T-cell (primary cell): ENCODE results near the gene TRIM47. TPM values are rescaled to one million over a fixed set of nuclear protein-coding genes. Genes with fewer than 3 reads are reported as not detected.
A peak's percentile ranks its signal among the peaks of the same experiment; 100 is the strongest.

Experiments
- ATAC-seq, 4 experiments: fragments of 200-7000 bp in 3 of 4; fragments of 150-1000 bp in 1 of 4; cut with Tn5 transposase; replicated peaks in 1 of 4; 1 replicate in 3 of 4; 2 replicates in 1 of 4; pipeline ENCODE4 v1.10.0; 2021; ENCODE audit warnings: moderate library complexity in 3 of 4, mild to moderate bottlenecking in 2 of 4, moderate number of reproducible peaks in 1 of 4
- CTCF ChIA-PET, 2 donors: fragments of 300-600 bp; sonication (Branson Sonifier 250); formaldehyde crosslinking; loops; one replicate each; lab custom pipeline; 2022; ENCODE audit warnings: antibody characterized with exemption in 2 of 2; lab: Charles Lee
- POLR2A ChIA-PET, 2 donors: fragments of 300-600 bp; sonication (Branson Sonifier 250); formaldehyde crosslinking; loops; one replicate each; lab custom pipeline; 2022; ENCODE audit warnings: antibody characterized with exemption in 2 of 2; lab: Charles Lee
- DNase-seq, 35 experiments: peaks; one replicate each; pipeline versions ENCODE4 v3.0.0 to v3.0.0-alpha.2; 2013 to 2023
- H3K27ac ChIP-seq: one replicate; pipeline ENCODE4 v1.5.1; 2013; ENCODE audit warnings: low read length
- H3K27me3 ChIP-seq, 2 experiments: replicated peaks in 1 of 2; 1 replicate in 1 of 2; 2 replicates in 1 of 2; pipeline versions ENCODE4 v1.6.1 to v1.7.0; 2013; ENCODE audit warnings: low read length in 1 of 2, mixed read lengths in 1 of 2; ENCODE audit not compliant: control insufficient read depth in 2 of 2, insufficient read depth in 2 of 2; ENCODE audit errors: extremely low read depth in 1 of 2
- H3K36me3 ChIP-seq, 2 donors: 1 replicate in 1 of 2; 2 replicates in 1 of 2; pipeline versions ENCODE4 v1.6.1 to v1.7.0; 2013; ENCODE audit warnings: low read length in 1 of 2; ENCODE audit not compliant: control insufficient read depth in 2 of 2, insufficient read depth in 1 of 2; ENCODE audit errors: extremely low read depth in 1 of 2
- H3K4me1 ChIP-seq, 2 experiments: 1 replicate in 1 of 2; 2 replicates in 1 of 2; pipeline versions ENCODE4 v1.6.1 to v1.7.0; 2013; ENCODE audit warnings: low read length in 2 of 2, mixed read lengths in 1 of 2; ENCODE audit not compliant: insufficient read depth in 2 of 2, control insufficient read depth in 1 of 2; ENCODE audit errors: extremely low read depth in 1 of 2
- H3K4me3 ChIP-seq, 2 donors: 1 replicate in 1 of 2; 2 replicates in 1 of 2; pipeline versions ENCODE4 v1.5.1 to v1.7.0; 2013; ENCODE audit warnings: mild to moderate bottlenecking in 2 of 2, low read length in 1 of 2, moderate library complexity in 1 of 2; ENCODE audit not compliant: control insufficient read depth in 1 of 2; ENCODE audit errors: extremely low read depth in 1 of 2
- H3K9me3 ChIP-seq: 2 replicates; pipeline ENCODE4 v1.7.0; 2013
- H3K27ac Mint-ChIP-seq, 2 donors: one replicate each; pipeline ENCODE4 v1.8.0; 2020 to 2021; ENCODE audit warnings: mild to moderate bottlenecking in 2 of 2, mixed read lengths in 2 of 2
- H3K27me3 Mint-ChIP-seq, 2 donors: one replicate each; pipeline ENCODE4 v1.8.0; 2021 to 2022; ENCODE audit warnings: mixed read lengths in 2 of 2
- H3K36me3 Mint-ChIP-seq: one replicate; pipeline ENCODE4 v1.8.0; 2021; ENCODE audit warnings: mixed read lengths
- H3K4me1 Mint-ChIP-seq, 3 donors: one replicate each; pipeline ENCODE4 v1.8.0; 2020 to 2022; ENCODE audit warnings: mixed read lengths in 3 of 3, mild to moderate bottlenecking in 1 of 3
- H3K4me3 Mint-ChIP-seq, 3 donors: one replicate each; pipeline ENCODE4 v1.8.0; 2020 to 2022; ENCODE audit warnings: mild to moderate bottlenecking in 3 of 3, mixed read lengths in 3 of 3, moderate library complexity in 3 of 3
- H3K9me3 Mint-ChIP-seq, 3 donors: one replicate each; pipeline ENCODE4 v1.8.0; 2020 to 2022; ENCODE audit warnings: mixed read lengths in 3 of 3
- WGBS: methylation state at CpG from one replicate; pipeline ENCODE4 v1.1.5; 2013; ENCODE audit warnings: missing lambda C conversion rate; ENCODE audit not compliant: insufficient coverage; 5-methylcytosine and 5-hydroxymethylcytosine counted together
- total RNA-seq, 35 experiments: library from RNA in 6 of 35; stranded (reverse) in 6 of 35; fragments of 120-200 nt in 1 of 35; gene quantifications; one replicate each; pipeline versions ENCODE4 v1.2.1 to v1.2.4 and lab custom pipeline; 2013 to 2026

The TRIM47 gene
- total RNA-seq, 5 donors from 2014 or later (not counting 1 experiment from before 2014, with no cell fraction given) = 2.6 to 24.6 (median 18.3) TPM

GRCh38 chr17:75917141-75917916, 38.9 kb upstream of the TRIM47 start:
- Mint-ChIP-seq H3K4me3 (no peak overlapping the region), H3K27ac (peak overlapping the region in 1 of 2 donors; percentile 45), H3K4me1 (peaks cover 0 to 4% (median 3%) of the 10 kb centered on the region in 3 donors), H3K9me3 (no peaks in the 10 kb centered on the region), H3K36me3 (peaks cover 8% of the 10 kb centered on the region), H3K27me3 (no peaks in the 10 kb centered on the region)
- ATAC-seq (peak in 1 of 4 experiments; percentile 16), DNase-seq (no peak)
- POLR2A ChIA-PET = no interaction called here
- WGBS = 84% methylated on average over 19 of the region's 23 CpGs
- CTCF ChIA-PET = interaction anchor here in 1 of 2 donors (1.1 kb wide), 1 partner anchor 12 kb away, joined by 5 read pairs; the partner anchor contains the start of gene MRPL38
- Histone ChIP-seq H3K36me3 (peaks cover 0 to 9% of the 10 kb centered on the region in 2 donors), H3K27me3 (no peaks in the 10 kb centered on the region), H3K4me3 (no peak overlapping the region), H3K27ac (no peak overlapping the region), H3K4me1 (peaks cover 0 to 7% of the 10 kb centered on the region in 2 experiments), H3K9me3 (no peaks in the 10 kb centered on the region)

- H3K4me3 ChIP-seq = no peak overlapping the region
- H3K36me3 Mint-ChIP-seq = peaks cover 8% of the 10 kb centered on the region
- ATAC-seq (no peak), DNase-seq (no peak)
- H3K27me3 Mint-ChIP-seq = no peaks in the 10 kb centered on the region
- H3K27me3 ChIP-seq = no peaks in the 10 kb centered on the region
- POLR2A ChIA-PET = no interaction called here
- CTCF ChIA-PET = interaction anchor here in 1 of 2 donors (0.9 kb wide), 1 partner anchor 412 kb away, joined by 3 read pairs; no protein-coding TSS in a partner anchor
- H3K4me1 ChIP-seq = peaks cover 0 to 7% of the 10 kb centered on the region in 2 experiments
- H3K4me3 Mint-ChIP-seq = no peak overlapping the region
- H3K27ac Mint-ChIP-seq = no peak overlapping the region
- 89% methylated on average over 5 of the region's 8 CpGs for WGBS
- H3K36me3 ChIP-seq = peaks cover 0 to 13% of the 10 kb centered on the region in 2 donors
- no peaks in the 10 kb centered on the region for H3K9me3 Mint-ChIP-seq
- H3K4me1 Mint-ChIP-seq = peaks cover 0 to 4% (median 3%) of the 10 kb centered on the region in 3 donors
- no peak overlapping the region for H3K27ac ChIP-seq
- no peaks in the 10 kb centered on the region for H3K9me3 ChIP-seq
These were observed 36.9 kb upstream of the TRIM47 start for GRCh38 chr17:75915268-75915667.

GRCh38 chr17:75914643-75915267, 36.4 kb upstream of the TRIM47 start:
- Histone ChIP-seq H3K36me3 (peaks cover 0 to 11% of the 10 kb centered on the region in 2 donors), H3K4me1 (peaks cover 0 to 7% of the 10 kb centered on the region in 2 experiments), H3K4me3 (no peak overlapping the region), H3K27ac (no peak overlapping the region), H3K9me3 (no peaks in the 10 kb centered on the region), H3K27me3 (no peaks in the 10 kb centered on the region)
- no peak for DNase-seq
- POLR2A ChIA-PET = no interaction called here
- CTCF ChIA-PET = no interaction called here
- 95% methylated on average over 34 of the region's 34 CpGs for whole genome bisulfite sequencing
- Mint-ChIP-seq H3K27ac (no peak overlapping the region), H3K36me3 (peaks cover 8% of the 10 kb centered on the region), H3K4me1 (peaks cover 0 to 6% (median 5%) of the 10 kb centered on the region in 3 donors), H3K27me3 (no peaks in the 10 kb centered on the region), H3K4me3 (no peak overlapping the region), H3K9me3 (no peaks in the 10 kb centered on the region)
- no peak for ATAC-seq

- H3K4me1 Mint-ChIP-seq = peaks cover 0 to 6% (median 5%) of the 10 kb centered on the region in 3 donors
- DNase-seq (no peak), ATAC-seq (no peak)
- Histone ChIP-seq H3K4me3 (no peak overlapping the region), H3K27ac (no peak overlapping the region), H3K9me3 (no peaks in the 10 kb centered on the region), H3K4me1 (peaks cover 0 to 7% of the 10 kb centered on the region in 2 experiments), H3K36me3 (peaks cover 2 to 6% of the 10 kb centered on the region in 2 donors), H3K27me3 (no peaks in the 10 kb centered on the region)
- H3K27me3 Mint-ChIP-seq = no peaks in the 10 kb centered on the region
- no peak overlapping the region for H3K4me3 Mint-ChIP-seq
- H3K9me3 Mint-ChIP-seq = no peaks in the 10 kb centered on the region
- ChIA-PET POLR2A (no interaction called here), CTCF (no interaction called here)
- H3K27ac Mint-ChIP-seq = no peak overlapping the region
- 97% methylated on average over 31 of the region's 32 CpGs for WGBS
- peaks cover 8% of the 10 kb centered on the region for H3K36me3 Mint-ChIP-seq
These were observed 35.3 kb upstream of the TRIM47 start for GRCh38 chr17:75913537-75914210.

GRCh38 chr17:75910699-75911098, 32.3 kb upstream of the TRIM47 start:
- peaks cover 0 to 4% of the 10 kb centered on the region in 2 experiments for H3K4me1 ChIP-seq
- no peaks in the 10 kb centered on the region for H3K27me3 ChIP-seq
- CTCF ChIA-PET = interaction anchor here (0.6 to 1.6 kb wide), 3 partner anchors 94 to 192 kb away, joined by 3 to 4 read pairs (median 3); no protein-coding TSS in a partner anchor
- POLR2A ChIA-PET = no interaction called here
- peaks cover 0 to 10% (median 7%) of the 10 kb centered on the region in 3 donors for H3K4me1 Mint-ChIP-seq
- no peaks in the 10 kb centered on the region for H3K9me3 ChIP-seq
- WGBS = 95% methylated on average over 5 of the region's 6 CpGs
- H3K4me3 ChIP-seq = no peak overlapping the region
- DNase-seq (no peak), ATAC-seq (no peak)
- H3K27ac Mint-ChIP-seq = no peak overlapping the region
- no peak overlapping the region for H3K27ac ChIP-seq
- peaks cover 4% of the 10 kb centered on the region for H3K36me3 Mint-ChIP-seq
- H3K27me3 Mint-ChIP-seq = no peaks in the 10 kb centered on the region
- H3K36me3 ChIP-seq = peaks cover 2 to 6% of the 10 kb centered on the region in 2 donors
- no peak overlapping the region for H3K4me3 Mint-ChIP-seq
- no peaks in the 10 kb centered on the region for H3K9me3 Mint-ChIP-seq

GRCh38 chr17:75909812-75910274, 31.5 kb upstream of the TRIM47 start:
- H3K27ac ChIP-seq = no peak overlapping the region
- H3K4me3 ChIP-seq = no peak overlapping the region
- H3K9me3 Mint-ChIP-seq = no peaks in the 10 kb centered on the region
- H3K36me3 ChIP-seq = peaks cover 2 to 6% of the 10 kb centered on the region in 2 donors
- CTCF ChIA-PET = interaction anchor here (0.6 to 1.6 kb wide), 6 partner anchors 27 to 492 kb away, joined by 3 to 5 read pairs (median 3); no protein-coding TSS in a partner anchor
- ATAC-seq = no peak
- H3K27ac Mint-ChIP-seq = peak overlapping the region in 1 of 2 donors; percentile 39
- H3K9me3 ChIP-seq = no peaks in the 10 kb centered on the region
- peaks cover 4% of the 10 kb centered on the region for H3K36me3 Mint-ChIP-seq
- H3K4me3 Mint-ChIP-seq = peak overlapping the region in 1 of 3 donors; percentile 6
- WGBS = 60% methylated on average over 2 of the region's 11 CpGs
- H3K4me1 Mint-ChIP-seq = peaks cover 0 to 13% (median 10%) of the 10 kb centered on the region in 3 donors
- POLR2A ChIA-PET = no interaction called here
- peaks cover 0 to 11% of the 10 kb centered on the region in 2 experiments for H3K4me1 ChIP-seq
- DNase-seq = no peak
- H3K27me3 Mint-ChIP-seq = no peaks in the 10 kb centered on the region
- no peaks in the 10 kb centered on the region for H3K27me3 ChIP-seq
